SK-N-MC (cell line): ENCODE results near the gene RBBP4.
A peak's percentile ranks its signal among the peaks of the same experiment; 100 is the strongest.

ENCODE experiments used
- EZH2 ChIP-seq: fragments of 200-600 bp; sonication (generic); IDR thresholded peaks from one replicate; pipeline ENCODE4 v1.6.1; 2017; ENCODE audit warnings: antibody characterized with exemption
- FOXP2 ChIP-seq: optimal IDR thresholded peaks from 2 replicates; pipeline ENCODE3; 2011; ENCODE audit warnings: mild to moderate bottlenecking, moderate library complexity; ENCODE audit not compliant: insufficient read depth; ENCODE audit errors: extremely low read length, control extremely low read depth
- POLR2AphosphoS5 ChIP-seq: IDR thresholded peaks from 2 replicates; pipeline ENCODE4 v1.6.1; 2012; ENCODE audit warnings: mild to moderate bottlenecking, low read depth, low read length, borderline replicate concordance

DNA sequence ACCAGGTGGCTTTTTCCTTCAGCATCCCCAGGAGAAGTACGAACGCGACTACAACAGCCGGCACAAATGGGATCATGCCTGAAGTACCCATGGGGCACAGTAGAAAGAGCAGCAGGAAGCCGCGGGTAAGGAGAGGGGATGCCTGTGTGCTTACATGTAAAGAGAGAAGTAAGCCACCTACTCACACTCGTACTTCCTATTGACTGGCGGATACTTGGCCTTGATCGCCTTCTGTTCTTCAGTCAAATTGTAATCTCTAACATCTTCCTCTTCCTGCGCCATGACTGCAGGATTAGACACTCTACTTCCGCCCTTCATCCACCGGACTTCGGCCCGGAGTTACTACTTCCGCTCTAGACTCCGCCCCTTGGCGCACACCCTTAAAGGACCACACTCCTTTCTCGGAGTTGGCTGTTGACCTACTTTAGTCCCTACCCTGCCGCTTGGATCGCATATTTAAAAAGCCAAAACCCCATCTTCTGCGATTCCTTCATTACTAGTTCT is 708 bp upstream of the RBBP4 start, which contains the start of gene ZBTB8OS:
- TF ChIP-seq EZH2 (no peak), POLR2AphosphoS5 (peak; percentile 83), FOXP2 (no peak)
